Glutamatergic neuron (in vitro differentiated cells): ENCODE measurements around the gene CRYBG1. TPM values are rescaled to one million over a fixed set of nuclear protein-coding genes. Genes with fewer than 3 reads are reported as not detected.

ENCODE experiments used
- DNase-seq: peaks from one replicate; pipeline ENCODE4 v3.0.0; 2022
- H3K27ac Mint-ChIP-seq: one replicate; pipeline ENCODE4 v1.8.0; 2020; ENCODE audit warnings: mild to moderate bottlenecking, mixed read lengths, inconsistent platforms; ENCODE audit not compliant: unreplicated experiment
- H3K27me3 Mint-ChIP-seq: one replicate; pipeline ENCODE4 v1.8.0; 2020; ENCODE audit warnings: mild to moderate bottlenecking, moderate library complexity, mixed read lengths, inconsistent platforms; ENCODE audit not compliant: unreplicated experiment
- H3K36me3 Mint-ChIP-seq: one replicate; pipeline ENCODE4 v1.8.0; 2020; ENCODE audit warnings: mild to moderate bottlenecking, mixed read lengths, inconsistent platforms; ENCODE audit not compliant: unreplicated experiment
- H3K4me1 Mint-ChIP-seq: one replicate; pipeline ENCODE4 v1.8.0; 2020; ENCODE audit warnings: mild to moderate bottlenecking, low read depth, mixed read lengths, inconsistent platforms; ENCODE audit not compliant: unreplicated experiment
- H3K4me3 Mint-ChIP-seq: one replicate; pipeline ENCODE4 v1.8.0; 2020; ENCODE audit warnings: mild to moderate bottlenecking, mixed read lengths, inconsistent platforms; ENCODE audit not compliant: unreplicated experiment
- H3K9me3 Mint-ChIP-seq: one replicate; pipeline ENCODE4 v1.8.0; 2020; ENCODE audit warnings: mild to moderate bottlenecking, moderate library complexity, mixed read lengths, inconsistent platforms; ENCODE audit not compliant: unreplicated experiment
- CTCF ChIP-seq: fragments of 200-600 bp; sonication (generic); IDR thresholded peaks from one replicate; pipeline ENCODE4 v1.5.0; 2021; ENCODE audit not compliant: partially characterized antibody, unreplicated experiment
- total RNA-seq: library from RNA; stranded (reverse); fragmentation: NEBNext Ultra II Directional; extraction: Animal tissue kit (Norgen Biotek cat#: 25700); gene quantifications from one replicate; pipeline ENCODE4 v1.2.1, GENCODE V29; 2021; ENCODE audit not compliant: unreplicated experiment

Gene CRYBG1
- total RNA-seq, 1 donor from 2014 or later: 0.15 TPM

GRCh38 chr6:106373502-106374239 lies 13.2 kb downstream of the CRYBG1 start:
- H3K4me1 Mint-ChIP-seq: no peaks in the 10 kb centered on the region
- H3K27ac Mint-ChIP-seq: no peak overlapping the region
- no peaks in the 10 kb centered on the region for H3K27me3 Mint-ChIP-seq
- DNase-seq: no peak
- H3K4me3 Mint-ChIP-seq: no peak overlapping the region
- H3K9me3 Mint-ChIP-seq: no peaks in the 10 kb centered on the region
- H3K36me3 Mint-ChIP-seq: no peaks in the 10 kb centered on the region
- TF ChIP-seq CTCF: no peak

DNA sequence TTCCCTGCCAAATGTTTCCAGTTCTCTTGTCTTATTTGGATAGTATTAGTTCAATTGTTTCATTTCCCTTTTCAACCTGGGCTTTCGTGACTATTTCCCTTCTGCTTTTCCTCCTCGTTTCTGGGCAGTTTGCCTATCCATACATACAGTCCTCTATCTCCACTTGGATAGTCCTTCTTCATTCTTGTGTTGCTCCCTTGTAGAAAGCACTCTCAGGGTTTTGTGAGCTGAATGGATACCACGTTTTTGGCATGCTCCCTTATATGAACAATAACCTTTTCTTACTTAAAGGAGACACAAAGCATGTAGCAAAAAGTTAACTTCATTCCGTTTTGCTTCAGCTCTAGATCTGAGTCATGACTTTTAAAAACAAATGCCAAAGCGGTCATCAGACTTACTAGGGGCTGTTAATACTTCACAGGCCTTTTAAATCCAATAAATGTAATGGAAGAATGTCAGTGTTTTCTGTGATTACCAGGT lies 16.6 kb downstream of the CRYBG1 start:
- Mint-ChIP-seq H3K4me1 (no peaks in the 10 kb centered on the region), H3K27me3 (no peaks in the 10 kb centered on the region), H3K27ac (no peak overlapping the region), H3K9me3 (no peaks in the 10 kb centered on the region), H3K4me3 (no peak overlapping the region), H3K36me3 (no peaks in the 10 kb centered on the region)
- DNase-seq: no peak
- TF ChIP-seq CTCF: no peak

DNA sequence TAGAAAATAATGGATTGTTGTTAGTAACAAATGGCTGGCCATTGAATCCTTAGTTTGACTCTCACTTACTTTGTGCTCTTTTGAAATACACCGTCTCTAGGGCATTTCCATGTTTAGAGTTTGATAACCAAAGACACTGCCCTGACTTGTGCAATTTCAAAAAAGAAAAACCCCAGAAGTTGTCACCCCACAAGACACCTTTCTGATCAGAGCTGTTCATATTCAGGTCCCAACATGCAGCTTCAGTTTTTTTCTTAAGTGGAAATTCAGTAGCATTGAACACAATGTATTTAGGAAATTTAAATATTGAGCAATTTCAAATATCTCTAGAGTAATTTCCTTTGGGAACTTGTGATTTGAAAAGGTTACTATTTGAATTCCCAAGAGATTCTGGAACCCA lies 19.4 kb downstream of the CRYBG1 start:
- H3K4me3 Mint-ChIP-seq: no peak overlapping the region
- no peak for DNase-seq
- H3K9me3 Mint-ChIP-seq: no peaks in the 10 kb centered on the region
- H3K27ac Mint-ChIP-seq: no peak overlapping the region
- TF ChIP-seq CTCF: no peak
- H3K36me3 Mint-ChIP-seq: no peaks in the 10 kb centered on the region
- H3K4me1 Mint-ChIP-seq: no peaks in the 10 kb centered on the region
- no peaks in the 10 kb centered on the region for H3K27me3 Mint-ChIP-seq

DNA sequence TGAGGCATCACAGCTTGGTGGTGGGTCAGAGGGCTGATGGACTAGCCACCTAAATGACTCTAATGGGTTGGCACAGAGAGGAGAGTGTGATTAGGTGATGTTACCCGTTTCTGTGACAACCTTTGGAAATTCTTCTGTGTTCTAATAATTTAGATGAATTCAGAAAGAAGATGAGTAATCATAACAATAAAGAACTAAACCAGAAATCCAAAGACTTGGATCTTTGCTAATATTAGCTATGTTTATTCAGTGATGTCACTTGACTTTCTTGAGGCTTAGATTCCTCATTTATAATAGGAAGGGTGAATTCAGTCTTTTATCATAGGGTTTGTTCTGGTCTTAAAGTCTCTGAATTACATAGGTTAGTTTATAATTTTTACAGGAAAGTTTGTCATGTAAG lies 19.9 kb downstream of the CRYBG1 start:
- no peaks in the 10 kb centered on the region for H3K27me3 Mint-ChIP-seq
- H3K4me1 Mint-ChIP-seq: no peaks in the 10 kb centered on the region
- H3K27ac Mint-ChIP-seq: no peak overlapping the region
- H3K4me3 Mint-ChIP-seq: no peak overlapping the region
- no peaks in the 10 kb centered on the region for H3K9me3 Mint-ChIP-seq
- DNase-seq: no peak
- TF ChIP-seq CTCF: no peak
- no peaks in the 10 kb centered on the region for H3K36me3 Mint-ChIP-seq

DNA sequence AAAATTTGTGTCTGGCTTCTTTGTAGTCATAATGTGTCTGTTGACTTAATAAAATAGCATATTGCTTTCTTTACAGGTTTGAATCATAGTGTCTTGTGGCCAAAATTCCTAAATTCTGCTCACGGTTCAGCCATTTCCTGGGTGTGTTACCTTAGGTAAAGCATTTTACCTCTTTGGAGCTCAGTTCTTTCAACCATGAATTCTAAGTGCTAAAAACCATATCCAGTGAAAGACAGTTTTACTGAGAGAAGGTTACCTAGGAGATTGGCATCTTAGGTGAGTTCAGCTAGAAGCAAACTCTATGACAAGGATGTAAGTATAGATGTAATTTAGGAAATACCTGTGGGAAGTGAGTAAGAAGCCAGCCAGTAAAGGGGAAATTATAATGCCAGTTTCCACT lies 20.7 kb downstream of the CRYBG1 start:
- no peaks in the 10 kb centered on the region for H3K9me3 Mint-ChIP-seq
- H3K27ac Mint-ChIP-seq: no peak overlapping the region
- H3K4me1 Mint-ChIP-seq: no peaks in the 10 kb centered on the region
- DNase-seq: no peak
- H3K4me3 Mint-ChIP-seq: no peak overlapping the region
- no peaks in the 10 kb centered on the region for H3K27me3 Mint-ChIP-seq
- no peak for TF ChIP-seq CTCF
- no peaks in the 10 kb centered on the region for H3K36me3 Mint-ChIP-seq
